Astrocyte of the spinal cord (primary cell): Measurements from ENCODE around the gene PLA2G1B.

Experiments
- DNase-seq: peaks from one replicate; pipeline ENCODE4 v3.0.0; 2011; ENCODE audit warnings: low read depth, low spot score
- H3K4me3 ChIP-seq: 2 replicates; pipeline ENCODE4 v1.5.1; 2011; ENCODE audit warnings: low read depth, mild to moderate bottlenecking, low read length, moderate library complexity
- in situ Hi-C: cut with HindIII; loops from 2 replicates; pipeline ENCODE4 v1.10.0; 2017; ENCODE audit warnings: low sequenced_read_pairs
- TF ChIP-seq, protein P1 (sequence below): IDR thresholded peaks from 2 replicates; pipeline ENCODE4 v1.5.1; 2012; ENCODE audit warnings: low read depth, mild to moderate bottlenecking, low read length, inconsistent platforms

Gene PLA2G1B

DNA sequence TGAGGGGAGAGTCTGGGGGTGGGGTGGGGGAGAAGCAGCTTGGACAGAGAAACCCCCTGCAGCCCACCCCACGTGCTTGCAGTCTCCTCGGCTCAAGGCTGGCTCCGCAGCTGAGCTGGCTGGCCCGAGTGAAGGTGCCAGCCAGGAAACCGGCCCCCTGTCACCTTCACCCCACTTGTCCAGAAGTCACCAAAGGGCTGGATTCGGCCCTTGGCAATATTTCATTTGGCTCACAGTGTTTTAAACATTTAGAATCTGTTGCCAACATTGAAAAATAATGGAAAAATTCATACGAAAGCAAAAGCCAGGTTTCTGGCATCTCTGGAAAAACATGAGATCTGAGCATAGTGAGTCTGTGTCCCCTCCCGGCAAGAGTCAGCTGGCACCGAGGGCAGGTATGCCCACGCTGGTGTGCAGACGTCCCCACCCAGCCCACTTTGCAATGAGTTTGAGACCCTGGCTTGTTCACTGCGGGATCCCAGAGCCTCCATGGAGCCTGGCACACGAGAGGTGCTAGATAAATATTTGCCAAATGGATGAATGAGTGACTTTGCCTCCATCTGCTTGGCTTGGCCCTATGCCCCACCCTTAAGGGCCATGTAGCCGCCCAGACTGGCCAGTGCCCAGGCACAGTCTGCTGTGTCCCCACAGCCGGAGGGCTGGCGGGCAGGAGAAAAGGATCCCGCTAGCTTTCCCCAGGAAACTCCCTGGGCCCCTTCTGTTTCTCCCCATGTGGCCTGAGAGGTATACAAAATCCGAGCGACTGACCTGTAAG lies 23.2 kb upstream of the PLA2G1B start:
- in situ Hi-C loops, result no loop called here
- TF ChIP-seq, protein P1, sequence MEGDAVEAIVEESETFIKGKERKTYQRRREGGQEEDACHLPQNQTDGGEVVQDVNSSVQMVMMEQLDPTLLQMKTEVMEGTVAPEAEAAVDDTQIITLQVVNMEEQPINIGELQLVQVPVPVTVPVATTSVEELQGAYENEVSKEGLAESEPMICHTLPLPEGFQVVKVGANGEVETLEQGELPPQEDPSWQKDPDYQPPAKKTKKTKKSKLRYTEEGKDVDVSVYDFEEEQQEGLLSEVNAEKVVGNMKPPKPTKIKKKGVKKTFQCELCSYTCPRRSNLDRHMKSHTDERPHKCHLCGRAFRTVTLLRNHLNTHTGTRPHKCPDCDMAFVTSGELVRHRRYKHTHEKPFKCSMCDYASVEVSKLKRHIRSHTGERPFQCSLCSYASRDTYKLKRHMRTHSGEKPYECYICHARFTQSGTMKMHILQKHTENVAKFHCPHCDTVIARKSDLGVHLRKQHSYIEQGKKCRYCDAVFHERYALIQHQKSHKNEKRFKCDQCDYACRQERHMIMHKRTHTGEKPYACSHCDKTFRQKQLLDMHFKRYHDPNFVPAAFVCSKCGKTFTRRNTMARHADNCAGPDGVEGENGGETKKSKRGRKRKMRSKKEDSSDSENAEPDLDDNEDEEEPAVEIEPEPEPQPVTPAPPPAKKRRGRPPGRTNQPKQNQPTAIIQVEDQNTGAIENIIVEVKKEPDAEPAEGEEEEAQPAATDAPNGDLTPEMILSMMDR, result no peak
- no peak for DNase-seq
- H3K4me3 ChIP-seq, result no peak overlapping the region

DNA sequence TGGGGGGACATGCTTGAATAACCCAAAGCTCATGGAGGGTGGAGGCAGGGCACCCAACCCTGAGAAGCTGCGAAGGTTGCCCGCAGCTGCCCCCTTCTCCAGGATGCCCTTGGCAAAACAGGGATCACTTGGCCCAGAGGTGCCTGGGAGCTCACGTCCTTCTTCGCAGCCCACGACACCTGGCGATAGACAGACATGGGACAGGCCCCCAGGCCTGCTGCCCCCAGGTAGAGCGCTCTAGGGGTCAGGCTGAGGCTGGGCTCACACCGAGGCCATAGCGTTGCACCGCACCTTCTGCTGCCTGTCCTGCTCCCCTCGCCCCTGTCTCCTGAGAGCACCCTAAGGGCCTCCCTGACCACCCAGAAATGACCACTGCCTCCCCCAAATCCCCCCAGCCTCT lies 20.2 kb upstream of the PLA2G1B start:
- DNase-seq, result no peak
- in situ Hi-C loops, result no loop called here
- H3K4me3 ChIP-seq, result no peak overlapping the region
- TF ChIP-seq, protein P1, result no peak

DNA sequence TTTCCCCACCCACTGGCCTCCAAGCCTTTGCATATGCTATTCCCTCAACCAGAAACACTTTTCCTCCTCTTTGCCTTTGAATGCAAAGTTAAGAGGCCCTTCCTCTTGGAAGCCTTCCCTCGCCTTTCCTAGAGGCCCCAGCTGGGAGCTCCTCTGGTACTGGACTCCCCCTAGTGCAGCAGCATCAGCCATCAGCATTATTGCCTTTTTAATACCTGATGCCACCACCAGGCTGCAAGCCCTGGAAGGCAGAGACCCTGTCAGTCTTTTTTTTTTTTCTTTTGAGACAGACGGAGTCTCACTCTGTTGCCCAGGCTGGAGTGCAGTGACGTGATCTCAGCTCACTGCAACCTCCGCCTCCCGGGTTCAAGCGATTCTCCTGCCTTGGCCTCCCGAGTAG lies 19.1 kb upstream of the PLA2G1B start:
- H3K4me3 ChIP-seq, result no peak overlapping the region
- TF ChIP-seq, protein P1, result no peak
- DNase-seq, result no peak
- in situ Hi-C loops, result no loop called here

DNA sequence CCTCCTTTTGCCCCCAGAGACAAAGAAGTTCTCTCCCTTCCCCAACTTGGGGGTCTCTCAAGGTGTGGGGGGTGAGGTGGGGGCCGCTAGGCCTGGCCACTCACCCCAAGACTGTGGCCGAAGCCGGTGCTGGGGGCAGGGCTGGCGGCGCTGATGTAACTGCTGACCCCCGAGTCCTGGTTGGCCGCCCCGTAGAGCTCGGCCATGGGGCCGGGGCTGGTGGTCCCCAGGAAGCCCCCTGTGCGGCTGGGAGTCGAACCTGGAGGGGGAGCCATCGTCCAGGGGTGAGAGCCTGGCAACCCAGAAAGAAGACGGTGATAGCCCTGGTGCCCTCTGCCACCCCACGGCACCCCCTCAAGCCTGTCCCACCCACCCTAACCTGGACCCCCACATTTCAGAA lies 18.5 kb upstream of the PLA2G1B start:
- no peak for DNase-seq
- TF ChIP-seq, protein P1, result no peak
- in situ Hi-C loops, result no loop called here
- no peak overlapping the region for H3K4me3 ChIP-seq

DNA sequence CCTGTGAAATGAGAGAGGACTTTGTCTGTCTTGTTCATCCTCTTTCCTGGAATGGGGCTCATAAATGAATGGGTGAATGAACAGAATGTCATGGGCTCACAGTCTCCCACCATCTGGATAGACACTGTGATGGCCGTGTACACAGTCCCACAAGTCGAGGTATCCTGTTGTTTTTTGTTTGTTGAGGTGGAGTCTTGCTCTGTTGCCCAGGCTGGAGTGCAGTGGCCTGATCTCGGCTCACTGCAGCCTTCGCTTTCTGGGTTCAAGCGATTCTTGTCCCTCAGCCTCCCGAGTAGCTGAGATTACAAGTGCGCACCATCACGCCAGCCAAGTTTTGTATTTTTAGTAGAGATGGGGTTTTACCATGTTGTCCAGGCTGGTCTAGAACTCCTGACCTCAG lies 16.1 kb upstream of the PLA2G1B start:
- no peak for DNase-seq
- H3K4me3 ChIP-seq, result no peak overlapping the region
- in situ Hi-C loops, result no loop called here
- TF ChIP-seq, protein P1, result no peak

DNA sequence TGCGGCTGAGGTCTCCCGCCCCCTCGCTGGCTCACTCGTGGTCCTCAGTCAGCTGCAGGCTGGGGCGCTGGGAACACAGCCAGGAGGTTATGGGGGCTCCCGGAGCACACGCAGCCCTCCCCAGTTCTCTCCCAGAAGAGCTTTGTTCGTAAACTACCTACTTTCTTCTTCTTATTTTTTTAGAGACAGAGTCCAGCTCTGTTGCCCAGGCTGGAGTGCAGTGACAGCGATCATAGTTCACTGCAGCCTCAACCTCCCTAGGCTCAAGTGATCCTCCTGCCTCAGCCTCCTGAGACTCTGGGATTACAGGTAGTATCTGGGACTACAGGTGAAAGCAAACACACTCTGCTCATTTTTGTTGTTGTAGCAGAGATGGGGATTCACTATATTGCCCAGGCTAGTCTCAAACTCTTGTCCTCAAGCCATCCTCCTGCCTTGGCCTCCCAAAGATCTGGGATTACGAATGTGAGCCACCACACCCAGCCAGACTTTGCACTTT lies 15.5 kb upstream of the PLA2G1B start:
- TF ChIP-seq, protein P1, result no peak

More for the DNA sequence above, 15.5 kb upstream of the PLA2G1B start:
- in situ Hi-C loops, result no loop called here
- no peak for DNase-seq
- H3K4me3 ChIP-seq, result no peak overlapping the region
